ENCODE measurements around the gene ZBBX. TPM values are rescaled to one million over a fixed set of nuclear protein-coding genes. Genes with fewer than 3 reads are reported as not detected.

ZBBX gene
- total and polyA plus RNA-seq, 3 donors from 2014 or later, result 23.2 to 45.2 (median 44.7) TPM

GRCh38 chr3:167203062-167203461 is 177.0 kb downstream of the ZBBX start:
- Histone ChIP-seq H3K27ac (no peak overlapping the region), H3K27me3 (no peaks in the 10 kb centered on the region), H3K4me3 (no peak overlapping the region), H3K36me3 (ENCODE audit: low read depth, missing control alignments) (no peaks in the 10 kb centered on the region), H3K4me1 (no peaks in the 10 kb centered on the region), H3K9me3 (no peaks in the 10 kb centered on the region)
- TF ChIP-seq POLR2A (IDR thresholded peaks at IDR 0.05), result no peak
- TF ChIP-seq, protein P1, sequence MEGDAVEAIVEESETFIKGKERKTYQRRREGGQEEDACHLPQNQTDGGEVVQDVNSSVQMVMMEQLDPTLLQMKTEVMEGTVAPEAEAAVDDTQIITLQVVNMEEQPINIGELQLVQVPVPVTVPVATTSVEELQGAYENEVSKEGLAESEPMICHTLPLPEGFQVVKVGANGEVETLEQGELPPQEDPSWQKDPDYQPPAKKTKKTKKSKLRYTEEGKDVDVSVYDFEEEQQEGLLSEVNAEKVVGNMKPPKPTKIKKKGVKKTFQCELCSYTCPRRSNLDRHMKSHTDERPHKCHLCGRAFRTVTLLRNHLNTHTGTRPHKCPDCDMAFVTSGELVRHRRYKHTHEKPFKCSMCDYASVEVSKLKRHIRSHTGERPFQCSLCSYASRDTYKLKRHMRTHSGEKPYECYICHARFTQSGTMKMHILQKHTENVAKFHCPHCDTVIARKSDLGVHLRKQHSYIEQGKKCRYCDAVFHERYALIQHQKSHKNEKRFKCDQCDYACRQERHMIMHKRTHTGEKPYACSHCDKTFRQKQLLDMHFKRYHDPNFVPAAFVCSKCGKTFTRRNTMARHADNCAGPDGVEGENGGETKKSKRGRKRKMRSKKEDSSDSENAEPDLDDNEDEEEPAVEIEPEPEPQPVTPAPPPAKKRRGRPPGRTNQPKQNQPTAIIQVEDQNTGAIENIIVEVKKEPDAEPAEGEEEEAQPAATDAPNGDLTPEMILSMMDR (IDR thresholded peaks at IDR 0.05), result no peak
- DNase-seq, result no peak
- WGBS, 2 donors, result 73 to 81% methylated on average over 1 of the region's 1 CpG
- intact Hi-C loops (cut with DNase I; ENCODE audit: low total_unique reads), result no loop called here

DNA sequence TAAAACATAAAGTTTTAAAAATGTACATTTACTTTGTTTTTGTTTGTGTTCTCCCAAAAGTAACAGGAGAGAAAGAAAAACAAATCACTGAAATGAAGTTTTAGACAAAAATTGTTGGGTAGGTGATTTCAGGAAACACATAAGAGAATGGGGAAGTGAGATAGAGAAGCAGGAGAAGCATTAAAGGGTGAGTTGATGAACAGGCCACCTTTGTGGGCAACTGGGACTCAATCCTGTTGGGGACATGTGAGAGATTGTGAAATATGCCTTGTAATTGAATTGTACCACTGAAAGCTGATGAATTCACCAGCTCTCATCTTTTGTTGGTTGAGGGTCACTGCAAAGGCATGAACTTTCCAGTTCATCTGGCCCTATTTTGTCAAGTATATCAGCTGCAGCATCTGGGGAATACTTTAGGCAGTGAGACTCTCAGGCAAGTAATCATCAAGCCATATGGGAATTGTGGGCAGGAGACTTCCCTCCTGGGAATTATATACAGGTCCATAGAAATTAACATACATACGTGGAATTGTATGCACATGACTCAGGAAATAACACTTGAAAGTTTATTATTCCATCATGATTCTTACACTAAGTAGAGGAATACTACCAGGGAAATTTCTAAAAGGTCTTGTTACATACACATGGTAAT is 181.0 kb downstream of the ZBBX start:
- Histone ChIP-seq H3K36me3 (ENCODE audit: low read depth, missing control alignments) (no peaks in the 10 kb centered on the region), H3K27ac (no peak overlapping the region)
- no peak for TF ChIP-seq POLR2A (IDR thresholded peaks at IDR 0.05)
- TF ChIP-seq, protein P1 (IDR thresholded peaks at IDR 0.05), result no peak

More for the DNA sequence above, 181.0 kb downstream of the ZBBX start:
- Histone ChIP-seq H3K27me3 (no peaks in the 10 kb centered on the region), H3K4me1 (no peaks in the 10 kb centered on the region), H3K9me3 (no peaks in the 10 kb centered on the region), H3K4me3 (no peak overlapping the region)
- intact Hi-C loops (cut with DNase I; ENCODE audit: low total_unique reads), result no loop called here
- no peak for DNase-seq
- WGBS, 2 donors, result 66 to 89% methylated on average over 1 of the region's 1 CpG

Other genes with a start within 250 kb of the ZBBX start
- gene SERPINI2, start 93.7 kb upstream of the ZBBX start, total RNA-seq, result under 1 TPM in 1 of 2 donors, not detected in 1; 0.25 TPM
- gene SERPINI2, start 93.7 kb upstream of the ZBBX start, polyA plus RNA-seq (ENCODE audit: insufficient read depth, low read depth, low replicate concordance), result 0.47 TPM

All from testis (tissue), 3 donors.